H1 (cell line): ENCODE data around the gene SUSD6. TPM values are rescaled to one million over a fixed set of nuclear protein-coding genes. Genes with fewer than 3 reads are reported as not detected.

ENCODE experiments used
- BCL11A ChIP-seq, 2 experiments: IDR thresholded peaks; one replicate each; pipeline ENCODE4 v1.6.1; 2011; ENCODE audit warnings: low read depth in 2 of 2, low read length in 2 of 2, mild to moderate bottlenecking in 2 of 2
- CHD2 ChIP-seq: IDR thresholded peaks from 2 replicates; pipeline ENCODE4 v1.6.1; 2012; ENCODE audit warnings: low read length, improper control_type of control experiment
- EGR1 ChIP-seq: IDR thresholded peaks from 2 replicates; pipeline ENCODE4 v1.6.1; 2011; ENCODE audit warnings: low read depth, low read length, borderline replicate concordance
- SRF ChIP-seq: IDR thresholded peaks from 2 replicates; pipeline ENCODE4 v1.6.1; 2011; ENCODE audit warnings: mild to moderate bottlenecking, low read depth, low read length, moderate library complexity
- SUZ12 ChIP-seq: fragments of 200-600 bp; sonication (generic); IDR thresholded peaks from 2 replicates; pipeline ENCODE4 v1.6.1; 2012; ENCODE audit warnings: mild to moderate bottlenecking, inconsistent platforms, low read length, moderate library complexity, mixed read lengths
- TBP ChIP-seq: IDR thresholded peaks from 2 replicates; pipeline ENCODE4 v1.6.1; 2011; ENCODE audit warnings: low read depth, low read length, improper control_type of control experiment
- polyA plus RNA-seq, 7 experiments: library from polyadenylated mRNA; depleted of rRNA in 3 of 7; stranded (reverse) in 5 of 7; unstranded in 2 of 7; fragments of >200 nt in 5 of 7; fragments of 200-250 nt in 2 of 7; gene quantifications; 1 replicate in 5 of 7; 2 replicates in 1 of 7; 4 replicates in 1 of 7; pipeline versions ENCODE4 v1.2.1 to v1.2.3, GENCODE V29; 2011 to 2013; ENCODE audit warnings: missing spikeins in 2 of 7, mixed read lengths in 2 of 7
- total RNA-seq: library from RNA; stranded (reverse); fragmentation: NEBNext Ultra II Directional; extraction: Animal tissue kit (Norgen Biotek cat#: 25700); gene quantifications from 2 replicates; pipeline ENCODE4 v1.2.1, GENCODE V29; 2021
- TF ChIP-seq, protein P1 (sequence below): fragments of 300-600 bp; sonication (generic); IDR thresholded peaks from 2 replicates; pipeline ENCODE4 v1.7.1; 2012; ENCODE audit warnings: low read length, moderate library complexity, mild to moderate bottlenecking, inconsistent platforms; ENCODE audit not compliant: insufficient replicate concordance

The SUSD6 gene
- total and polyA plus RNA-seq, 2 of the 8 experiments (the other 6 are each of a cell fraction or from before 2014, with no cell fraction given): 3.0 to 3.8 TPM

DNA sequence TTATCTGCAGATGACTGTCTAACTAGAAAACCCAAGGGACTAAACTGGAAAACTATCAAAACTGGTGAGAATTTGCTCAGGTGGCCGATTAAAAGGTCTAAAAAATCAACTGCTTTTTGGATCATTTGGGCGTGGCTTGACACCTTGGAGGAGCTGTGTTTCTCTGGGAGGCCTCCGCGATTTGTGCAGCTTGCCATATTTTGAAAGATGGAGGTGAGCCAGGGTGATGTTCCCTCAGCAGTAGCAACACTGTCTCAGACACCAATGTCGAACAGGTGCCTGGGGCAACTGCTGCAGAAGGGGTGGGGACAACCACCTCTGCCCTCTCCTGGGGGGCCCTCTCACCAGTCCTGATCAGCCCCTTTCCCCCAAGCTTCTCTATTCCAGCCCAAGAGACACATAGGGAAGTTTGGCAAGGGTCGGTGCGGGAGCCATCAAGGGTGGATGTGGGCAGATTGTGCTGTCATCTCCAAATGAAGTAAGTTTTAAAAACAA lies 40.5 kb upstream of the SUSD6 start (continued):
- TF ChIP-seq, protein P1, sequence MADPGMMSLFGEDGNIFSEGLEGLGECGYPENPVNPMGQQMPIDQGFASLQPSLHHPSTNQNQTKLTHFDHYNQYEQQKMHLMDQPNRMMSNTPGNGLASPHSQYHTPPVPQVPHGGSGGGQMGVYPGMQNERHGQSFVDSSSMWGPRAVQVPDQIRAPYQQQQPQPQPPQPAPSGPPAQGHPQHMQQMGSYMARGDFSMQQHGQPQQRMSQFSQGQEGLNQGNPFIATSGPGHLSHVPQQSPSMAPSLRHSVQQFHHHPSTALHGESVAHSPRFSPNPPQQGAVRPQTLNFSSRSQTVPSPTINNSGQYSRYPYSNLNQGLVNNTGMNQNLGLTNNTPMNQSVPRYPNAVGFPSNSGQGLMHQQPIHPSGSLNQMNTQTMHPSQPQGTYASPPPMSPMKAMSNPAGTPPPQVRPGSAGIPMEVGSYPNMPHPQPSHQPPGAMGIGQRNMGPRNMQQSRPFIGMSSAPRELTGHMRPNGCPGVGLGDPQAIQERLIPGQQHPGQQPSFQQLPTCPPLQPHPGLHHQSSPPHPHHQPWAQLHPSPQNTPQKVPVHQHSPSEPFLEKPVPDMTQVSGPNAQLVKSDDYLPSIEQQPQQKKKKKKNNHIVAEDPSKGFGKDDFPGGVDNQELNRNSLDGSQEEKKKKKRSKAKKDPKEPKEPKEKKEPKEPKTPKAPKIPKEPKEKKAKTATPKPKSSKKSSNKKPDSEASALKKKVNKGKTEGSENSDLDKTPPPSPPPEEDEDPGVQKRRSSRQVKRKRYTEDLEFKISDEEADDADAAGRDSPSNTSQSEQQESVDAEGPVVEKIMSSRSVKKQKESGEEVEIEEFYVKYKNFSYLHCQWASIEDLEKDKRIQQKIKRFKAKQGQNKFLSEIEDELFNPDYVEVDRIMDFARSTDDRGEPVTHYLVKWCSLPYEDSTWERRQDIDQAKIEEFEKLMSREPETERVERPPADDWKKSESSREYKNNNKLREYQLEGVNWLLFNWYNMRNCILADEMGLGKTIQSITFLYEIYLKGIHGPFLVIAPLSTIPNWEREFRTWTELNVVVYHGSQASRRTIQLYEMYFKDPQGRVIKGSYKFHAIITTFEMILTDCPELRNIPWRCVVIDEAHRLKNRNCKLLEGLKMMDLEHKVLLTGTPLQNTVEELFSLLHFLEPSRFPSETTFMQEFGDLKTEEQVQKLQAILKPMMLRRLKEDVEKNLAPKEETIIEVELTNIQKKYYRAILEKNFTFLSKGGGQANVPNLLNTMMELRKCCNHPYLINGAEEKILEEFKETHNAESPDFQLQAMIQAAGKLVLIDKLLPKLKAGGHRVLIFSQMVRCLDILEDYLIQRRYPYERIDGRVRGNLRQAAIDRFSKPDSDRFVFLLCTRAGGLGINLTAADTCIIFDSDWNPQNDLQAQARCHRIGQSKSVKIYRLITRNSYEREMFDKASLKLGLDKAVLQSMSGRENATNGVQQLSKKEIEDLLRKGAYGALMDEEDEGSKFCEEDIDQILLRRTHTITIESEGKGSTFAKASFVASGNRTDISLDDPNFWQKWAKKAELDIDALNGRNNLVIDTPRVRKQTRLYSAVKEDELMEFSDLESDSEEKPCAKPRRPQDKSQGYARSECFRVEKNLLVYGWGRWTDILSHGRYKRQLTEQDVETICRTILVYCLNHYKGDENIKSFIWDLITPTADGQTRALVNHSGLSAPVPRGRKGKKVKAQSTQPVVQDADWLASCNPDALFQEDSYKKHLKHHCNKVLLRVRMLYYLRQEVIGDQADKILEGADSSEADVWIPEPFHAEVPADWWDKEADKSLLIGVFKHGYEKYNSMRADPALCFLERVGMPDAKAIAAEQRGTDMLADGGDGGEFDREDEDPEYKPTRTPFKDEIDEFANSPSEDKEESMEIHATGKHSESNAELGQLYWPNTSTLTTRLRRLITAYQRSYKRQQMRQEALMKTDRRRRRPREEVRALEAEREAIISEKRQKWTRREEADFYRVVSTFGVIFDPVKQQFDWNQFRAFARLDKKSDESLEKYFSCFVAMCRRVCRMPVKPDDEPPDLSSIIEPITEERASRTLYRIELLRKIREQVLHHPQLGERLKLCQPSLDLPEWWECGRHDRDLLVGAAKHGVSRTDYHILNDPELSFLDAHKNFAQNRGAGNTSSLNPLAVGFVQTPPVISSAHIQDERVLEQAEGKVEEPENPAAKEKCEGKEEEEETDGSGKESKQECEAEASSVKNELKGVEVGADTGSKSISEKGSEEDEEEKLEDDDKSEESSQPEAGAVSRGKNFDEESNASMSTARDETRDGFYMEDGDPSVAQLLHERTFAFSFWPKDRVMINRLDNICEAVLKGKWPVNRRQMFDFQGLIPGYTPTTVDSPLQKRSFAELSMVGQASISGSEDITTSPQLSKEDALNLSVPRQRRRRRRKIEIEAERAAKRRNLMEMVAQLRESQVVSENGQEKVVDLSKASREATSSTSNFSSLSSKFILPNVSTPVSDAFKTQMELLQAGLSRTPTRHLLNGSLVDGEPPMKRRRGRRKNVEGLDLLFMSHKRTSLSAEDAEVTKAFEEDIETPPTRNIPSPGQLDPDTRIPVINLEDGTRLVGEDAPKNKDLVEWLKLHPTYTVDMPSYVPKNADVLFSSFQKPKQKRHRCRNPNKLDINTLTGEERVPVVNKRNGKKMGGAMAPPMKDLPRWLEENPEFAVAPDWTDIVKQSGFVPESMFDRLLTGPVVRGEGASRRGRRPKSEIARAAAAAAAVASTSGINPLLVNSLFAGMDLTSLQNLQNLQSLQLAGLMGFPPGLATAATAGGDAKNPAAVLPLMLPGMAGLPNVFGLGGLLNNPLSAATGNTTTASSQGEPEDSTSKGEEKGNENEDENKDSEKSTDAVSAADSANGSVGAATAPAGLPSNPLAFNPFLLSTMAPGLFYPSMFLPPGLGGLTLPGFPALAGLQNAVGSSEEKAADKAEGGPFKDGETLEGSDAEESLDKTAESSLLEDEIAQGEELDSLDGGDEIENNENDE: no peak
- TF ChIP-seq EGR1 (no peak), SUZ12 (no peak), SRF (no peak), BCL11A (IDR thresholded peaks at IDR 0.05; ENCODE audit: low read depth in 2 of 2, low read length in 2 of 2) (no peak), TBP (no peak), CHD2 (no peak)
